GM12864 (cell line): ENCODE results near the gene TEX14.

ENCODE experiments used
- DNase-seq: peaks from one replicate; pipeline ENCODE4 v3.0.0-alpha.2; 2011; ENCODE audit warnings: low read depth
- H3K4me3 ChIP-seq: 2 replicates; pipeline ENCODE4 v1.5.1; 2011; ENCODE audit warnings: mild to moderate bottlenecking, low read depth, low read length, control low read depth
- TF ChIP-seq, protein P1 (sequence below): IDR thresholded peaks from 2 replicates; pipeline ENCODE4 v1.5.1; 2011; ENCODE audit warnings: low read depth, mild to moderate bottlenecking, moderate library complexity, low read length, control low read depth, inconsistent platforms; ENCODE audit errors: missing control alignments

The TEX14 gene

DNA sequence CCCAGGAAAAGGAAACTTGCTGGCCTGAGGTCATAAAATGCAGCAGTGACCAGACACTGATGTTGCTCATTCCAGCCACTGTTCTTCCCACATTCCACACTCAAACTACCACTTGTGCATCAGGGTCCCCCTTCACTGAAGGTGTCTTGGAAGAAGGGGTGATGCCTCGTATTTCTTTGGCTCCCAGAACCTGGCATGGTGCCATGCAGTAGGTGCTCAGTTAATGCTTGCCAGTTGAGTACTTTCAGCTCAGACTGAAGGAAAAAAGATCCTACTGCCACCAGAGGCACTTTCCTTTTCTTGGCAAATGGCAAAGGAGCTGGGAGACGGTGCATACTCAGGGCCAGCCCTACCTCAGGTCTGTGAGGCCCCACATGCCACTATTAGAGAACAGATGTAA lies 73.5 kb downstream of the TEX14 start:
- no peak for DNase-seq
- TF ChIP-seq, protein P1, sequence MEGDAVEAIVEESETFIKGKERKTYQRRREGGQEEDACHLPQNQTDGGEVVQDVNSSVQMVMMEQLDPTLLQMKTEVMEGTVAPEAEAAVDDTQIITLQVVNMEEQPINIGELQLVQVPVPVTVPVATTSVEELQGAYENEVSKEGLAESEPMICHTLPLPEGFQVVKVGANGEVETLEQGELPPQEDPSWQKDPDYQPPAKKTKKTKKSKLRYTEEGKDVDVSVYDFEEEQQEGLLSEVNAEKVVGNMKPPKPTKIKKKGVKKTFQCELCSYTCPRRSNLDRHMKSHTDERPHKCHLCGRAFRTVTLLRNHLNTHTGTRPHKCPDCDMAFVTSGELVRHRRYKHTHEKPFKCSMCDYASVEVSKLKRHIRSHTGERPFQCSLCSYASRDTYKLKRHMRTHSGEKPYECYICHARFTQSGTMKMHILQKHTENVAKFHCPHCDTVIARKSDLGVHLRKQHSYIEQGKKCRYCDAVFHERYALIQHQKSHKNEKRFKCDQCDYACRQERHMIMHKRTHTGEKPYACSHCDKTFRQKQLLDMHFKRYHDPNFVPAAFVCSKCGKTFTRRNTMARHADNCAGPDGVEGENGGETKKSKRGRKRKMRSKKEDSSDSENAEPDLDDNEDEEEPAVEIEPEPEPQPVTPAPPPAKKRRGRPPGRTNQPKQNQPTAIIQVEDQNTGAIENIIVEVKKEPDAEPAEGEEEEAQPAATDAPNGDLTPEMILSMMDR, result no peak

DNA sequence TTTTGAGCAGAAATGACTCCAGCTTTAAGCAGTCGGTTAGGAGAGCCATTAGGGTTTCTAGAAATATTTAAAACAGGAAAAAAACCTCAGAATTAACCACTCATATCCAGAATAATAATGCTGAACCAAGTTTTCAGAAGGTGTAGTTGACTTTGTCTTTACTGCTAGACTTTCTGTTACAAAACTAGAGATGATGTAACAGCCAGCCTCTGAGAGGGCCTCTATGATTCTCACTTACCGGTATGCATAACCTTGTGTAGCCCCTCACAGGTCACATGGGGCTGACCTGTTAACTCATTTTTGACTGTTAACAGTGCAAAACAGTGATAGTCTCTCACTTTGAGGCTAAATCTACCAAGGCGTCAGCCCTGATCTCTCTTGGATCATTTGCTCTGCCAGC lies 74.3 kb downstream of the TEX14 start:
- DNase-seq, result no peak
- TF ChIP-seq, protein P1, result no peak
- H3K4me3 ChIP-seq, result no peak overlapping the region

More for the DNA sequence above, 73.5 kb downstream of the TEX14 start:
- H3K4me3 ChIP-seq, result no peak overlapping the region

DNA sequence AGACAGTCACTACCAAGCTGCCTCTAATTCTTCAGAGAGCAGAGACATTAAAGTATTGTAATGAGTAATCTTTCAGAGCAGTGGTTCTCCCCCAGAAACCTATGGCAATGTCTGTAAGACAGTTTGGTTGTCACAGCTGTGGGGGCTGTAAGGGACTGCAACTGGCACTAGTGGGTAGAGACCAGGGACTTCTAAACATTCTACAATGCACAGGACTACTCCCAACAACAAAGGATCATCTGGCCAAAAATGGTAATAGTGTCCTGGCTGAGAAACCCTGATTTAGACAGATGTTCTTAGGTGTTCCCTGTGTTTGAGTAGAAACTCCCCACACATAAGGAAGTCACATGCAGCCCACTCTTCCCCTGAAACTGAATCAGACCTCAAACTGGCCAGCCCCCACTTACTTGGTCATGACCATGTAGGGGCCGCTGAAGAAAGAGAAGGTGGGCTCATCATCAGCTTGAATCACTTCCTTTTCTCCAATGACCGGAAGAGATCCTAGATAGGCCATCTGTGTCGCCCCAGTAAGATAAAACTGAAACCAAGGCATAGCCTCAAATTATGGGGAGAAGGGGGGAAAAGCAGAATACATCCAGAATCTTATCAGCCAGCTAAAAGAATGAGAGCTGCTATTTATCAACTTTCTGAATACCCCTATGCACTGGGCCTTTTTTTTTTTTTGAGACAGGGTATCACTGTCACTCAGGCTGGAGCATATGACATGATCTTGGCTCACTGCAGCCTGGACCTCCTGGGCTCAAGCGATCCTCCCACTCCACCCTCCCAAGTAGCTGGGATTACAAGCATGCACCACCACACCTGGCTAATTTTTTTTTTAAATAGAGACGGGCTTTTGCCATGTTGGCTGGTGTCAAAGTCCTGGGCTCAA lies 75.8 kb downstream of the TEX14 start:
- peak; percentile 41 for DNase-seq
- no peak overlapping the region for H3K4me3 ChIP-seq
- TF ChIP-seq, protein P1, result no peak

DNA sequence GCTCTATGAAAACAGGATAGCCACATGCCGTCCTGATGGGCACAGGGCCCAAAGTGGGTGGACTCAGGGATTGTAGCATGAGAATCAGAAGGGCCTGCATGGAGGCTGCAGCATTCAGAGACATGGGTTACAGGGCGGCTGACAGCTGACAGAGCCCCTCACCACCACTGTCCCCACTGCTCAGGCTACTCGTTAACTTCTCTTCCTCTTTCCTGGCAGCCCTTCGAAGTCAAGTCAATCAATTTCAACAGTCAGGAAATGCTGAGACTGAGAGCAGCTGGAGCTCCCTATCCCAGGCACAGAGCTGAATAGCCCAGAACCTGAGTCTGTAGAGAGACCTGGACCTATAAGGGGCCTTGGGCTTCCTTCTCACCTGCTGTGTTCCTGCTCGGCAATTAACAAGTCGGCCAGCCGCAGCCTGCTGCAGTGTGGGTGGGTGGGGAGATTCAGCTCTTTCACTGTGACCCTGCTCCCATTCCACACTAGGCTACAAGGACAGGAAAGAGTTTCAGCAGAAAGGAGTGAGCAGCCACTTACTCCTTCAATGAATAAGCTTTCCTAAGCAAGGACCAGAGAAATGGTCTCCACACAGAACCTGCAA lies 76.9 kb downstream of the TEX14 start:
- no peak overlapping the region for H3K4me3 ChIP-seq
- DNase-seq, result no peak
- TF ChIP-seq, protein P1, result no peak

DNA sequence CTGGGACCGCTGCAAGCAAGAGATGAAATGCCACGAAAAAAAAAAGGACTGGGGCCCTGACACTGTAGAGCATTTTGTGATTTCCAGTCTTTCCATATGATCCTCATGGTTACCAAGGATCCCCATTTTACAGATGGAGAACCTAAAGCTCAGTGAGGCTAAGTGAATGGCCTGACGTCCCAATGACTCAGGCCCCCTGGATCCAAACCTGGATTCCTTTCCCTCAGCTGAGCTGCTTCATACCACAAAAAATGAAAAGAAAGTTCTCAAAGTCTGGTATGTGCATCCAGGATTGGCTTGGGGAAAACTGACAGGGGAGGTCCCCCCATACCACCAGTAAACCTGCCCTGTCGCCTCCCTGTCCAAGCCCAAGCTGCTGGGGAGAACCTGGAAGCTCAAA lies 80.5 kb downstream of the TEX14 start:
- TF ChIP-seq, protein P1, result no peak
- H3K4me3 ChIP-seq, result no peak overlapping the region
- DNase-seq, result no peak

DNA sequence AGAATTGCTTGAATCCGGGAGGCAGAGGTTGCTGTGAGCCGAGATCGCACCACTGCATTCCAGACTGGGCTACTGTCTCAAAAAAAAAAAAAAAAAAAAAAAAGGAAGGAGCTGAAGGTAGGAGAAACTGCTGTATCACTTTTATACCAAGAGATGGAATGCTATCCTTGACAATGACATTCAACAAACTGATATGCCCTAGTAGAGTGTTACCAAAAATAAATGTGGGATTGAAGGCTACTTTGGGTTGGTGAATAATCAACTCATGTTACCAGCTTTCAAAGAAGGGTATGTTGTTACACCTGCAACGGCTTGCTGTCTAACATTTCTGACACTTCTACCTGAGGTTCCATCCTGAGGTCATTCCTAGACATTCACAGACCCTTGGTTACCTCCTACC lies 84.9 kb downstream of the TEX14 start:
- DNase-seq, result no peak
- TF ChIP-seq, protein P1, result no peak
- H3K4me3 ChIP-seq, result no peak overlapping the region
